ENCODE measurements around the gene ZNF800.

ZNF800 gene

DNA sequence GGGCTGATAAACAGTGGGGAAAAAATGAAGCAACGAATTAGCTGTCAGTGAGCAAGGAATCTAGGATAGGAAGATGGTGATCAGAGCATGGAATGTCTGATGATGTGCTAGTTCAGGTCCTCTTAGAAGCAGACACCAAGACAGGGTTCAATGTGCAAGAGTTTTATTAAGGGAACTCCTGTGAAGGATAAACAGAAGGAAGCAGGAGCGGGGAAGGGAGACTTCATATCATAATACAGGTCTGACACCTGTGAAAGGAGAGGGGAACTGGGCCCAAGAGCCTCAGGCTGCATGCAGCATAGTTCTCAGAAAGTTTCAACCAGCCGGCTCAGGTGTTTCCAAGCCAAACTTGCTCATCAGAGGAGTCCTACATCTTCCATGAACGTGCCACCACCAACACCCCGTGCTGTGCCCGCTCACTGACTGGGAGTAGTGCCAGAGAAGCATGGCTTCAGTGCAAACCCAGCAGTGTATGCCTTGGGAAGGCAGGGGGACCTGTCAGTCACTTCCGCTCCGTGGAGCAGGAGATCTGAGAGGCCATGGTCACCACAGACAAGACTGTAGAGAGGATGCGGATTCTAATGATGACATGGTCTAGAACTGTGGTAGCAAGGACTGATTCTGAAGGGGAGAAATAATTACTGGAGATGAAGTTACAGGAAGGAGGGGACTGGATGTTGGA is 45.8 kb downstream of the ZNF800 start:
- no peak for DNase-seq (ENCODE audit: low spot score)

DNA sequence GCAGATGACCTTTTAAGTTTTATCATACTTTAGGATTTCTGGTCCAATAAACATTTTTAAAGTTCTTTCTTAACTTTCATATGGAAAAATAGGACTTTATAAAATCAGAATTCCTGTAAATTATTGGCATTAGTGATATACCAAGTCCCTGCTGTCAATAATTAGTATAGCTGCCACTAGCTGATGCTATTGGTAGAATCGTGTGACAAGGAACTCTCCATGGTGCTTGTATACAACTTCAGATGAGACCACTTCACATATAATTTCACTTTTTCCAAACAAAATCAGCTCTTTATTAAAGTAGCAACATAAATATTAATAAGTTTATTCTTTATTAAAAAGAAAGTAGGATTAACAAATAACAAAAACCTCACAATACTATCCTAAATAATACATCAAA is 49.9 kb downstream of the ZNF800 start:
- DNase-seq (ENCODE audit: low spot score): no peak

GRCh38 chr7:127338122-127338521 is 54.4 kb downstream of the ZNF800 start:
- no peak for DNase-seq (ENCODE audit: low spot score)

GRCh38 chr7:127337581-127337980 is 54.9 kb downstream of the ZNF800 start:
- no peak for DNase-seq (ENCODE audit: low spot score)

DNA sequence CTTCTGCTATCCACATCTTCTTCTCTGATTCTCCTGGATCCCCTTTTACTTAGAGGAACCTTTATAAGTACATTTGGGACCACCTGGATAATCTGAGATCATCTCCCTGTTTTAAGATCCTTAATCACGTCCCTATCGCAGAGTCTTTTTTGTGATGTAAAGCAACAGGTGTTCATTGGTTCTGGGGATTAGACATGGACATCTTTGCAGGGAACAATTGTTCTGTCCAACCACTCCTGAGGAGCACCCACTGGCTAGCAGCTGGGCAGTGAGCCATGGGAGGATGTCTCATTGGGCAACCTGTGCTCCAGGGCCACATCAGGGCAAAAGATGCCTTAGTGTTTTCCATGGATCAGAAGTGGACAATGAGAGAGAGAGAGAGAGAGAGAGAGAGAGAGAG is 56.0 kb downstream of the ZNF800 start:
- DNase-seq (ENCODE audit: low spot score): no peak

DNA sequence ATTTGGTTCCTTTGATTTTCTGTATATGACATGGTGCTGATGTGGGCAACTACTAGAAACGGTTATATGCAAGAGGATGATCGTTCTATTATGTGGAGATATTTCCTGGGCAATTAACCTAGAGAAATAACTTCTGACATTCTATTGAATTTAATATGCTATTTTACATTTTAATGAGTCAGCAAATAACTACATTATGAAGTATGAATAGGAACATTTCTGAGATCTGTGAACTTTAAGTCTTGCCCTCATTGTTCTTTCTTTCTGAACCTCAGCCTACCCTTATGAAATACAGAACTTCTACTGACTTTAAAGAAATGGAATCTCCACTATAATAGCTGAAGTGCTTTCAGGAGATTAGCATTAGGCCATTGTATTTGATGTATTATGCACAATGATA is 59.6 kb downstream of the ZNF800 start:
- DNase-seq (ENCODE audit: low spot score): no peak

DNA sequence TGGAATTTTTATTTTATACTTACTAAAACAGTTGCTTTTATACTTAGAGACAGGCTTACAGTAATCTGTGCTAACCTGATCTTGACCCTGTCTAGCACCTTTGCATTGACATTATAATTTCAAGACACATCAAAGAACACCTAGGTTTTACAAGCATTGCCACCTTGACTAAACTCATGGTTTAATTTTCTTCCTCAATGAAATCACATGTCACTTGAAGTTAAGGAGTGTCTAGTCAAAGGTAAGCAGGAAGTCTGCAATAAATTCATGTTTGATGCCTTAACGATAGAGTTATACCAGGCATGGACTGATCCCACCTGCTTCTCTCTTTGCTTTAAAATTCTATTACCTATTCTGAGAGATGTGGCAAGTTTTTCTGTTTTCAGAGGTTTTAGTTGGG is 62.4 kb downstream of the ZNF800 start:
- no peak for DNase-seq (ENCODE audit: low spot score)

- no peak for DNase-seq (ENCODE audit: low spot score)
Measured at GRCh38 chr7:127322832-127323493, 69.5 kb downstream of the ZNF800 start.

GRCh38 chr7:127322351-127322750 is 70.2 kb downstream of the ZNF800 start:
- DNase-seq (ENCODE audit: low spot score): peak; percentile 34

- DNase-seq (ENCODE audit: low spot score): no peak
Measured at GRCh38 chr7:127320974-127321373, 71.5 kb downstream of the ZNF800 start.

All from CD4-positive, alpha-beta T cell treated with Interleukin-15 for 4 hours (primary cell).